Uterus (tissue), 4 donors: ENCODE results near the gene RAB35. TPM values are rescaled to one million over a fixed set of nuclear protein-coding genes. Genes with fewer than 3 reads are reported as not detected.

Experiments used
- DNase-seq, 2 donors: peaks; one replicate each; pipeline ENCODE4 v3.0.0-alpha.2; 2019 to 2020
- H3K27ac ChIP-seq, 2 donors: fragments of 200-600 bp; sonication (generic); 1 replicate in 1 of 2; 2 replicates in 1 of 2; pipeline ENCODE4 v1.5.1; 2016 to 2018
- H3K27me3 ChIP-seq, 2 donors: fragments of 200-600 bp; sonication (generic); one replicate each; pipeline ENCODE4 v1.5.1; 2018 to 2019; ENCODE audit warnings: control low read depth in 1 of 2
- H3K36me3 ChIP-seq, 2 donors: fragments of 200-600 bp; sonication (generic); one replicate each; pipeline ENCODE4 v1.5.1; 2019; ENCODE audit warnings: control low read depth in 1 of 2
- H3K4me1 ChIP-seq, 2 donors: fragments of 200-600 bp; sonication (generic); one replicate each; pipeline ENCODE4 v1.5.1; 2018 to 2019; ENCODE audit warnings: control low read depth in 1 of 2
- H3K4me3 ChIP-seq, 2 donors: fragments of 200-600 bp; sonication (generic); 1 replicate in 1 of 2; 2 replicates in 1 of 2; pipeline ENCODE4 v1.5.1; 2018 to 2019; ENCODE audit warnings: mild to moderate bottlenecking in 1 of 2
- H3K9me3 ChIP-seq, 2 donors: fragments of 200-600 bp; sonication (generic); one replicate each; pipeline ENCODE4 v1.5.1; 2019; ENCODE audit warnings: control low read depth in 1 of 2
- POLR2A ChIP-seq, 2 donors: fragments of 450-650 bp; IDR thresholded peaks; one replicate each; pipeline ENCODE4 v1.6.1; 2016; ENCODE audit warnings: antibody characterized with exemption in 2 of 2, mild to moderate bottlenecking in 1 of 2, moderate library complexity in 1 of 2
- intact Hi-C: fragments of 100-400 bp; cut with DNase I; formaldehyde crosslinking; loops from one replicate; pipeline ENCODE4 v1.15.1; 2023; ENCODE audit warnings: low total_unique reads
- total RNA-seq, 4 donors: library from RNA; depleted of rRNA in 3 of 4; stranded (reverse); fragments of >200 nt in 3 of 4; gene quantifications; one replicate each; pipeline versions ENCODE4 v1.1.0 to v1.2.4, GENCODE V29; 2014 to 2023
- TF ChIP-seq, protein P1 (sequence below), 4 experiments: fragments of 200-600 bp in 2 of 4; fragments of 450-650 bp in 2 of 4; sonication (generic) in 2 of 4; IDR thresholded peaks; one replicate each; pipeline ENCODE4 v1.5.1; 2016 to 2019; ENCODE audit warnings: antibody characterized with exemption in 4 of 4, mild to moderate bottlenecking in 2 of 4, moderate library complexity in 1 of 4
- donor health status: DM: yes; HTN: yes; CAD: no.

The RAB35 gene
- total RNA-seq, 4 donors from 2014 or later: 13.1 to 43.9 (median 22.4) TPM

DNA sequence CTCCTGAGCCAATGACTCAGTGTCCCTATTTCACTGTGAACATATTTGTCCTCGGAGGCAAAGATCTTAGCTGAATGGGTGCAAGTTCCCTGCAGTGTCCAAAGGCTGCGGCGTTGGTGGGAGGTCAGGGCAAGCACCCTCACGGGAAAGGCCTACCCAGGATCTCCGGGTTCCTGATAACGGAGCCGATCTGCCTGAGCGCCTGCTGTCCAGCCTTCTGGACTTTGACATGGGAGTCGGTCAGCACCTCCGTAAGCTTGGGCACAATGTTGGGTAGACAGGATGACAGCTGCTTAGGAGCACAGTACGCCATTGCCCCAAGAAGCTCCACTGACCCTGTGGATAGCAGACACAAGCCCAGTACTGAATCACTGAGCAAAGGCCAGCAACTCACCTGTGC is 31.5 kb upstream of the RAB35 start:
- no peaks in the 10 kb centered on the region for H3K27me3 ChIP-seq
- no peak overlapping the region for H3K27ac ChIP-seq
- no peak overlapping the region for H3K4me3 ChIP-seq
- no peaks in the 10 kb centered on the region for H3K9me3 ChIP-seq
- H3K36me3 ChIP-seq: no peaks in the 10 kb centered on the region
- no peak for DNase-seq
- TF ChIP-seq, protein P1, sequence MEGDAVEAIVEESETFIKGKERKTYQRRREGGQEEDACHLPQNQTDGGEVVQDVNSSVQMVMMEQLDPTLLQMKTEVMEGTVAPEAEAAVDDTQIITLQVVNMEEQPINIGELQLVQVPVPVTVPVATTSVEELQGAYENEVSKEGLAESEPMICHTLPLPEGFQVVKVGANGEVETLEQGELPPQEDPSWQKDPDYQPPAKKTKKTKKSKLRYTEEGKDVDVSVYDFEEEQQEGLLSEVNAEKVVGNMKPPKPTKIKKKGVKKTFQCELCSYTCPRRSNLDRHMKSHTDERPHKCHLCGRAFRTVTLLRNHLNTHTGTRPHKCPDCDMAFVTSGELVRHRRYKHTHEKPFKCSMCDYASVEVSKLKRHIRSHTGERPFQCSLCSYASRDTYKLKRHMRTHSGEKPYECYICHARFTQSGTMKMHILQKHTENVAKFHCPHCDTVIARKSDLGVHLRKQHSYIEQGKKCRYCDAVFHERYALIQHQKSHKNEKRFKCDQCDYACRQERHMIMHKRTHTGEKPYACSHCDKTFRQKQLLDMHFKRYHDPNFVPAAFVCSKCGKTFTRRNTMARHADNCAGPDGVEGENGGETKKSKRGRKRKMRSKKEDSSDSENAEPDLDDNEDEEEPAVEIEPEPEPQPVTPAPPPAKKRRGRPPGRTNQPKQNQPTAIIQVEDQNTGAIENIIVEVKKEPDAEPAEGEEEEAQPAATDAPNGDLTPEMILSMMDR (IDR thresholded peaks at IDR 0.05): no peak
- TF ChIP-seq POLR2A (IDR thresholded peaks at IDR 0.05): no peak
- intact Hi-C loops: no loop called here
- no peaks in the 10 kb centered on the region for H3K4me1 ChIP-seq

GRCh38 chr12:120145164-120145563 is 28.6 kb upstream of the RAB35 start:
- H3K9me3 ChIP-seq: no peaks in the 10 kb centered on the region
- no peaks in the 10 kb centered on the region for H3K4me1 ChIP-seq
- no peaks in the 10 kb centered on the region for H3K36me3 ChIP-seq
- no peak for TF ChIP-seq POLR2A (IDR thresholded peaks at IDR 0.05)
- TF ChIP-seq, protein P1 (IDR thresholded peaks at IDR 0.05): no peak
- no peak for DNase-seq
- H3K27ac ChIP-seq: no peak overlapping the region
- H3K4me3 ChIP-seq: no peak overlapping the region
- no peaks in the 10 kb centered on the region for H3K27me3 ChIP-seq
- intact Hi-C loops: no loop called here

DNA sequence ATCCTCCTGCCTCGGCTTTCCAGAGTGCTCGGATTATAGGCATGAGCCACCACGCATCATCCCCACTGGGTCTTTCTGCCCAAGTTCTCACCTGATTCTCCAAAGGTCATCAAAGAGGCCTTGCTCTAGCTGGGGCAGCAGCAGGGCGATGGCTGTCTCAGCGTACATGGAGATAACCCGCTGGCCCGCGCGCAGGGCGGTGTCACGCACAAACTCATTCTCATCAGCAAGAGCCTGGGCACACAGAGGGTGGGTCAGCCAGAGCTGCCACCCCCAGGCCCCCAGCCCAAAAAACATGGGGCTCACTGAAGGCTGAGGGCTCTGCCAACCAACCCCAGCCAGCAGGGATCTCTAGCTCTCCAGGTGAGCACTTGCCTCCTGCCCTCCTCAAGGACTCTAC is 27.7 kb upstream of the RAB35 start:
- H3K4me1 ChIP-seq: no peaks in the 10 kb centered on the region
- H3K36me3 ChIP-seq: no peaks in the 10 kb centered on the region
- H3K4me3 ChIP-seq: no peak overlapping the region

DNA sequence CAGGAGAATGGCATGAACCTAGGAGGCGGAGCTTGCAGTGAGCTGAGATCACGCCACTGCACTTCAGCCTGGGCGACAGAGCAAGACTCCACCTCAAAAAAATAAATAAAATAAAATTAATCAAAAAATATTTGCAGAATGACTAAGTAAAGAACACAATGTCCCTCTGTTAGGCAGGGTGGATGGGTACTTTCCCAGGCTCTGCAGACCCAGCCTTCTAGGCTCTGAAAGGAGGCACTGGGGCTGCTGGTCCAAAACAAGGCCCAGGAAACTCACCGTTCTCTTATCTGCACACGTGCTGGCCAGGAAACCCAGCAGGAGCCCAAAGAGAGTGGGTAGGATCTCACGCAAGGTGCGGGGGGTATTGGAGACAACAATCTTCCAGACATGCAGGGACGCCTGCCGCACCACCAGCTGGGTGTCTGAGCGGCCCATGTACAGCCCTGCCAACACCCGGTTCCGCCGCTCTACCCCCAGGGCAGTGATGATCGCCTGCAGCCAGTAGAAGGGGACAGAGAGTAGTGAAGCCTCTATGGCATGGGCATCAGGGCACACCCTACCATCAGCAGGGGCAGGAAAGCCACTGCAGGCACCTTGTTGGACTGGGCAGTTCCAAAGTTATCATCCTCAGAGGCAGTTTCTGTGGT is 25.8 kb upstream of the RAB35 start:
- Histone ChIP-seq H3K4me3 (no peak overlapping the region), H3K9me3 (no peaks in the 10 kb centered on the region), H3K27ac (no peak overlapping the region), H3K27me3 (no peaks in the 10 kb centered on the region), H3K36me3 (no peaks in the 10 kb centered on the region), H3K4me1 (no peaks in the 10 kb centered on the region)
- no peak for DNase-seq
- intact Hi-C loops: no loop called here
- no peak for TF ChIP-seq POLR2A (IDR thresholded peaks at IDR 0.05)
- TF ChIP-seq, protein P1 (IDR thresholded peaks at IDR 0.05): no peak

More for the DNA sequence above, 27.7 kb upstream of the RAB35 start:
- no peaks in the 10 kb centered on the region for H3K27me3 ChIP-seq
- H3K27ac ChIP-seq: no peak overlapping the region
- H3K9me3 ChIP-seq: no peaks in the 10 kb centered on the region
- DNase-seq: no peak
- TF ChIP-seq, protein P1 (IDR thresholded peaks at IDR 0.05): no peak
- no peak for TF ChIP-seq POLR2A (IDR thresholded peaks at IDR 0.05)
- intact Hi-C loops: no loop called here

- H3K4me1 ChIP-seq: no peaks in the 10 kb centered on the region
- no peaks in the 10 kb centered on the region for H3K9me3 ChIP-seq
- H3K36me3 ChIP-seq: no peaks in the 10 kb centered on the region
- TF ChIP-seq, protein P1 (IDR thresholded peaks at IDR 0.05): no peak
- no peak for TF ChIP-seq POLR2A (IDR thresholded peaks at IDR 0.05)
- H3K4me3 ChIP-seq: no peak overlapping the region
- H3K27ac ChIP-seq: no peak overlapping the region
- intact Hi-C loops: no loop called here
- no peak for DNase-seq
- no peaks in the 10 kb centered on the region for H3K27me3 ChIP-seq
These were observed 24.8 kb upstream of the RAB35 start for GRCh38 chr12:120141336-120141735.
